Mucosa of descending colon (tissue), 3 donors: ENCODE results near the gene E4F1. TPM values are rescaled to one million over a fixed set of nuclear protein-coding genes. Genes with fewer than 3 reads are reported as not detected.

Source experiments
- ATAC-seq: fragments of 200-7000 bp; cut with Tn5 transposase; one replicate; pipeline ENCODE4 v1.9.1; 2020; ENCODE audit warnings: mild to moderate bottlenecking, moderate library complexity
- DNase-seq, 3 donors: peaks; one replicate each; pipeline ENCODE4 v3.0.0-alpha.2; 2020
- H3K36me3 ChIP-seq: fragments of 200-600 bp; one replicate; pipeline ENCODE4 v1.8.0; 2021; ENCODE audit warnings: low read depth, mild to moderate bottlenecking
- H3K4me1 ChIP-seq: fragments of 200-600 bp; one replicate; pipeline ENCODE4 v1.8.0; 2021; ENCODE audit warnings: low read depth, mild to moderate bottlenecking
- H3K4me3 ChIP-seq: fragments of 200-600 bp; one replicate; pipeline ENCODE4 v1.8.0; 2021; ENCODE audit warnings: mild to moderate bottlenecking
- H3K9me3 ChIP-seq: fragments of 200-600 bp; one replicate; pipeline ENCODE4 v1.8.0; 2021; ENCODE audit warnings: mild to moderate bottlenecking
- CTCF ChIP-seq: fragments of 200-600 bp; IDR thresholded peaks from one replicate; pipeline ENCODE4 v1.8.0; 2022; ENCODE audit warnings: antibody characterized with exemption, mild to moderate bottlenecking
- intact Hi-C, 2 donors: fragments of 100-400 bp; cut with DNase I in 1 of 2; cut with micrococcal nuclease in 1 of 2; formaldehyde crosslinking; loops; one replicate each; pipeline versions ENCODE4 v1.11.0 to v1.11.1; 2022; cut with DNase I, micrococcal nuclease
- total RNA-seq, 3 donors: library from RNA; stranded (reverse); fragmentation: NEBNext Ultra II Directional in 2 of 3; extraction: Animal tissue kit (Norgen Biotek cat#: 25700) in 2 of 3; gene quantifications; one replicate each; pipeline versions ENCODE4 v1.2.1 to v1.2.4, GENCODE V29; 2021 to 2023
- donor health status: DM: no; HTN: no; CAD: no; lungs with moderate emphysema.
- donor health status: DM: no; HTN: no; CAD: no.
- donor health status: DM: no; HTN: yes; CAD: no.

E4F1 gene
- total RNA-seq, 3 donors from 2014 or later, result 23.5 to 28.3 (median 24.2) TPM

DNA sequence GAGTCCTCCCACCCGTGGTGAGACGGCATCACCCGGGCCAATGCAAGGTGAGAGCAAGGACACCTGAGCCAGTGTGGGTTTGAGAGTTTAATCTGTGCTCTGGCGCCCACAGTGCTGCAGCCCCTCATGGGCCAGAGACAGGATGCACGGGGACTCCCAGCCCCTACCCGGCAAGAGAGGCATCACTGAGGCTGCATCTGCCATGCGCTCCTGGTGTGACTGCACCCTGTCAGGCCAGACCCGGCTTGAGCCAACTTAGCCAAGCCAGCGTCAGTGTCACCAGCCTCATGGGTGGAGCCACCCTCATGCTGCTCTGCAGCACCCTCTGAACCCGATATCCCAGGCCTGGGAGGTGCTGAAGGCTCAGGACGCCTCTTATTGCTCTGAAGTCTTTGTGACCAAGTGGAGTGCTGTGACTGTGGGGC, 11.5 kb upstream of the E4F1 start:
- Histone ChIP-seq H3K4me1 (peaks cover 19% of the 10 kb centered on the region), H3K9me3 (no peaks in the 10 kb centered on the region), H3K36me3 (no peaks in the 10 kb centered on the region), H3K4me3 (no peak overlapping the region)
- no peak for TF ChIP-seq CTCF
- intact Hi-C loops, result no loop called here
- DNase-seq (no peak), ATAC-seq (no peak)

GRCh38 chr16:2212362-2213324, 10.7 kb upstream of the E4F1 start:
- intact Hi-C loops, result no loop called here
- no peak for TF ChIP-seq CTCF
- H3K36me3 ChIP-seq, result no peaks in the 10 kb centered on the region

DNA sequence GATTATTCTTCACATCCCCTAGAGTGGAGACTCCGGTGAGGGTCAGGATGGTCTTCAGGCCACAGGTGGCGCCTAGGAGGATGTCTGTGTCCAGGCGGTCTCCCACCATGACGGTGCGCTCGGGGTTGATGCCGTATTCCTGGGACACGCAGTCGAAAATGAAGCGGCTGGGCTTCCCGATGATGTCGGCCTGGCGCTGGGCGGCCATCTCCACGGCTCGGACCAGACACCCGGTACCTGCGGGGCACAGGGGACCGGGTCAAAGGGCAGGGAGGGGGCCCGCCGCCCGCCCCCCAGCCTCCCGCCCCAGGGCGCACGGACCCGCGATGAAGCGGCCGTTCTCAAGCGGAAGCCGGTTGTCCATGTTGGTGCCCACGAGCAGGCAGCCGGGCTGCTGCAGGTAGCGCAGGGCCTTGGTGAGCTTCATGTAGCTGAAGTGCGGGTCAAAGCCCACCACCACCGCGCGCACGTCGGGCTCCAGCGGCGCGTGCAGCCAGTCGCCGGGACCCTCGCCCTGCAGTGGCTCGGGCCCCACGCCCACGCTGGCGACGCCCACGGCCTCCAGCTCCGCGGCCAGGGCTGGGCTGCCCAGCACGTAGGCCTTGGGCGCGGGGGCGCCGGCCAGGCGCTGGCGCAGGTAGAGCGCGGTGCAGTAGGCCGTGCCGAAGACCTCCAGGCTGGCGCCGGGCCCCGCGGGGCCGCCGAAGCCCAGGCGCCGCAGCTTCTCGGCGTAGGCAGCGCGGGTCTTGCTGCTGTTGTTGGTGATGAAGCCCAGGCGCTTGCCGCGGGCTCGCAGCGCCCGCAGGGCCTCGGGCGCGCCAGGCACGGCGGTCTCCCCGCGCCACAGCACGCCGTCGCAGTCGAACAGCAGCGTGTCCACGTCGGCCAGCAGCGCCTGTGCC, 9.3 kb upstream of the E4F1 start:
- TF ChIP-seq CTCF, result no peak
- Histone ChIP-seq H3K4me3 (peak overlapping the region; percentile 54), H3K4me1 (peaks cover 19% of the 10 kb centered on the region), H3K9me3 (no peaks in the 10 kb centered on the region), H3K36me3 (no peaks in the 10 kb centered on the region)
- intact Hi-C loops, result no loop called here
- peak in 1 of 3 donors; percentile 63 for DNase-seq
- ATAC-seq, result no peak

More at GRCh38 chr16:2212362-2213324, 10.7 kb upstream of the E4F1 start:
- Histone ChIP-seq H3K4me3 (no peak overlapping the region), H3K9me3 (no peaks in the 10 kb centered on the region), H3K4me1 (peaks cover 19% of the 10 kb centered on the region)
- peak; percentile 1 for ATAC-seq
- peak in 1 of 3 donors; percentile 58 for DNase-seq

DNA sequence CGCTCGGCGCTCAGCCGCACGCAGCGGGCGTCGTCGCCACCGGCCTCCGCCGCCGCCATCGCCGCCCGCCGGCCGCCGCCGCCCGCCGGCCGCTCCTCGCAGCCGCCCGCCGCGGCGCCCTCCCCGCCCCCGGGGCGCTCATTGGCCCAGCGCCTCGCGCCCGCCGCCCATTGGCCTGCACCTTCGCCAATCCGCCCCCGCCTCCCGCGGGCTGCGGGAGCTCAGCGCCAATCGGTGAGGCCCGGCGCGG, 8.7 kb upstream of the E4F1 start, which contains the start of gene PGP:
TSS of gene PGP (minus strand) at position 122 of the 250 bp plus-strand sequence. CDS start at position 59, 63 bp downstream.
- TF ChIP-seq CTCF, result no peak
- intact Hi-C loops, result no loop called here
- DNase-seq, result no peak
- Histone ChIP-seq H3K4me1 (peaks cover 19% of the 10 kb centered on the region), H3K9me3 (no peaks in the 10 kb centered on the region), H3K4me3 (peak within 1 kb of the TSS; percentile 54), H3K36me3 (no peaks in the 10 kb centered on the region)
- ATAC-seq, result peak; percentile 91

DNA sequence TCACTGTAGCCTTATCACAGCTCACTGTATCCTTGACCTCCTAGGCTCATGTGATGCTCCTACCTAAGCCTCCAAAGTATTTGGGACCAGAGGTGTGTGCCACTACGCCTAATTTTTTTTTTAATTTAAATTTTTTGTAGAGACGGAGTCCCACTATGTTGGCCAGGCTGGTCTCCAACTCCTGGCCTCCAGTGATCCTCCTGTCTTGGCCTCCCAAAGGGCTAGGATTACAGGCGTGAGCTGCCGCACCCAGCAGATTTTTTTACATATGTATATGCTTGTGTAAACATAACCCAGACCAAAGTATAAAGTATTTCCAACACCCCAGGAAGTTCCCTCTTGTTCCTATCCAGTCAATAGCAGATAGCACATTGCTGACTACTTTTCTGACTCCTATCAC, 7.1 kb upstream of the E4F1 start:
- TF ChIP-seq CTCF, result no peak
- DNase-seq (no peak), ATAC-seq (no peak)
- Histone ChIP-seq H3K9me3 (no peaks in the 10 kb centered on the region), H3K36me3 (no peaks in the 10 kb centered on the region), H3K4me3 (no peak overlapping the region), H3K4me1 (peaks cover 19% of the 10 kb centered on the region)
- intact Hi-C loops, result no loop called here
